Ovary (tissue), 9 donors: ENCODE results near the gene SSRP1. TPM values are rescaled to one million over a fixed set of nuclear protein-coding genes. Genes with fewer than 3 reads are reported as not detected.

Experiments
- DNase-seq, 5 donors: peaks; one replicate each; pipeline ENCODE4 v3.0.0-alpha.2; 2019 to 2020
- H3K27ac ChIP-seq, 2 donors: fragments of 200-600 bp; one replicate each; pipeline versions ENCODE4 v1.5.1 to v1.8.0; 2019 to 2022
- H3K27me3 ChIP-seq: fragments of 200-600 bp; one replicate; pipeline ENCODE4 v1.8.0; 2022
- H3K36me3 ChIP-seq: fragments of 200-600 bp; sonication (generic); one replicate; pipeline ENCODE4 v1.5.1; 2019
- H3K4me1 ChIP-seq: one replicate; pipeline ENCODE4 v1.8.1; 2013; ENCODE audit warnings: mild to moderate bottlenecking, moderate library complexity; ENCODE audit not compliant: insufficient read depth
- H3K4me3 ChIP-seq: fragments of 200-600 bp; sonication (generic); one replicate; pipeline ENCODE4 v1.5.1; 2017
- H3K9me3 ChIP-seq, 2 donors: fragments of 200-600 bp in 1 of 2; sonication (generic) in 1 of 2; one replicate each; pipeline versions ENCODE4 v1.5.1 to v1.8.1; 2013 to 2019; ENCODE audit warnings: mild to moderate bottlenecking in 1 of 2, moderate library complexity in 1 of 2
- EP300 ChIP-seq: sonication (generic); formaldehyde crosslinking; IDR thresholded peaks from one replicate; pipeline ENCODE4 v1.6.1; 2017; ENCODE audit warnings: antibody characterized with exemption
- POLR2A ChIP-seq: fragments of 450-650 bp; IDR thresholded peaks from one replicate; pipeline ENCODE4 v1.6.1; 2017; ENCODE audit warnings: antibody characterized with exemption, mild to moderate bottlenecking, moderate library complexity
- WGBS, 3 donors: extraction: QIAGEN DNeasy Blood & Tissue Kit in 1 of 3; methylation state at CpG; one replicate each; pipeline versions ENCODE4 v1.1.5 to v1.1.7; 2013 to 2017; 5-methylcytosine and 5-hydroxymethylcytosine counted together
- intact Hi-C, 4 donors: fragments of 100-400 bp; cut with DNase I; formaldehyde crosslinking; loops; one replicate each; pipeline versions ENCODE4 v1.11.0 to v1.15.1; 2022 to 2023
- polyA plus RNA-seq, 2 donors: library from polyadenylated mRNA; stranded (reverse); fragments of 200-250 nt in 1 of 2; fragments of 350-450 nt in 1 of 2; fragmentation: Illumina TruSeq in 1 of 2; extraction: RNeasy Lipid Tissue Mini Kit (QIAGEN cat#74804) in 1 of 2; gene quantifications; one replicate each; pipeline ENCODE4 v1.2.3, GENCODE V29; 2013 to 2014
- total RNA-seq, 7 donors: library from RNA; depleted of rRNA in 2 of 7; stranded (reverse); fragments of >200 nt in 2 of 7; fragmentation: NEBNext Ultra II Directional in 3 of 7; extraction: Animal tissue kit (Norgen Biotek cat#: 25700) in 3 of 7; gene quantifications; one replicate each; pipeline versions ENCODE4 v1.1.0 to v1.2.4, GENCODE V29; 2016 to 2023
- TF ChIP-seq, protein P1 (sequence below), 3 donors: fragments of 450-650 bp in 2 of 3; fragments of 200-600 bp in 1 of 3; IDR thresholded peaks; one replicate each; pipeline versions ENCODE4 v1.5.1 to v1.8.0; 2016 to 2022; ENCODE audit warnings: antibody characterized with exemption in 3 of 3, mild to moderate bottlenecking in 1 of 3
- donor health status: DM: no; HTN: no; CAD: no; lungs with moderate emphysema.
- donor health status: DM: no; HTN: no; CAD: no.
- donor health status: Bipolar disorder and iron deficiency.
- donor health status: DM: yes; HTN: yes; CAD: no.
- donor health status: DM: no; HTN: no; CAD: no.
- donor health status: DM: yes; HTN: yes; CAD: no.

Gene SSRP1
- total and polyA plus RNA-seq, 9 donors = 43.3 to 134 (median 87.7) TPM

DNA sequence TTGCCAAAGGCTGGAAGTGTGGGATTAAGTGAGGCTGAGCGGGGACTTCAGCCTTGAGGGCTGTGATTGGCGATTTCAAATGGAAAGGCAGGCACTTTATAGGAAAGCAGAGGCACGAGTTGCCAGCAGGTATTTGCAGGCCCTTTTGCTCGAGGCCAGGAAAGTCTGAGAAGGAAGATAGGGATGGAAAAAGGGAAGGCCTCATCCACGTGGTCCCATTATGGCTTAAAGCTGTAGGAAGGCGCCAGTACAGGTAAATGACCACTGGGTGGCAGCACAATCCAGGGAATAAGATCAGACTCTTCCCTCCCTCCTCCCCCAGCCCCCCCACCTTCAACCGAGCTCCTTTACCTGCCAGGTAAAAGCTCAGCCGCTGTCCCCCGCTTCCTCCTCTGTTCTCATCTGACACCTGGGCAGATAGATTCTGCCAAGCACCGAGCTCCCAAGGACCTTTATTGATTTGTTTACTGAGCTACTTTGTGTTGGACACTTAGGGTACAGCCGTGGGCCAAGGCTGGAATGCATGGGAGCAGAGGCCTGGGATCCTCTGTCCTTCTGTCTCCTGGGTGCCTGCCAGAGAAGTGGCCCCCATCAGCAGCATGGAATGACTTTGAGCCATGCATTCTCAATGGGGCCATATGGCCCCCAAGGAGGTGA is 10.0 kb upstream of the SSRP1 start:
- no peaks in the 10 kb centered on the region for H3K9me3 ChIP-seq
- H3K36me3 ChIP-seq = no peaks in the 10 kb centered on the region
- H3K27ac ChIP-seq = no peak overlapping the region
- peaks cover 3% of the 10 kb centered on the region for H3K4me1 ChIP-seq
- H3K4me3 ChIP-seq = no peak overlapping the region
- WGBS, 3 donors = 20 to 24% (median 22%) methylated on average over 11 of the region's 11 CpGs
- DNase-seq = peak in 4 of 5 donors; percentile 30 to 69 (median 54)
- TF ChIP-seq POLR2A = no peak
- TF ChIP-seq, protein P1, sequence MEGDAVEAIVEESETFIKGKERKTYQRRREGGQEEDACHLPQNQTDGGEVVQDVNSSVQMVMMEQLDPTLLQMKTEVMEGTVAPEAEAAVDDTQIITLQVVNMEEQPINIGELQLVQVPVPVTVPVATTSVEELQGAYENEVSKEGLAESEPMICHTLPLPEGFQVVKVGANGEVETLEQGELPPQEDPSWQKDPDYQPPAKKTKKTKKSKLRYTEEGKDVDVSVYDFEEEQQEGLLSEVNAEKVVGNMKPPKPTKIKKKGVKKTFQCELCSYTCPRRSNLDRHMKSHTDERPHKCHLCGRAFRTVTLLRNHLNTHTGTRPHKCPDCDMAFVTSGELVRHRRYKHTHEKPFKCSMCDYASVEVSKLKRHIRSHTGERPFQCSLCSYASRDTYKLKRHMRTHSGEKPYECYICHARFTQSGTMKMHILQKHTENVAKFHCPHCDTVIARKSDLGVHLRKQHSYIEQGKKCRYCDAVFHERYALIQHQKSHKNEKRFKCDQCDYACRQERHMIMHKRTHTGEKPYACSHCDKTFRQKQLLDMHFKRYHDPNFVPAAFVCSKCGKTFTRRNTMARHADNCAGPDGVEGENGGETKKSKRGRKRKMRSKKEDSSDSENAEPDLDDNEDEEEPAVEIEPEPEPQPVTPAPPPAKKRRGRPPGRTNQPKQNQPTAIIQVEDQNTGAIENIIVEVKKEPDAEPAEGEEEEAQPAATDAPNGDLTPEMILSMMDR (IDR thresholded peaks at IDR 0.05) = peak in 2 of 3 donors; percentile 23 to 54
- intact Hi-C loops = no loop called here
- no peaks in the 10 kb centered on the region for H3K27me3 ChIP-seq

DNA sequence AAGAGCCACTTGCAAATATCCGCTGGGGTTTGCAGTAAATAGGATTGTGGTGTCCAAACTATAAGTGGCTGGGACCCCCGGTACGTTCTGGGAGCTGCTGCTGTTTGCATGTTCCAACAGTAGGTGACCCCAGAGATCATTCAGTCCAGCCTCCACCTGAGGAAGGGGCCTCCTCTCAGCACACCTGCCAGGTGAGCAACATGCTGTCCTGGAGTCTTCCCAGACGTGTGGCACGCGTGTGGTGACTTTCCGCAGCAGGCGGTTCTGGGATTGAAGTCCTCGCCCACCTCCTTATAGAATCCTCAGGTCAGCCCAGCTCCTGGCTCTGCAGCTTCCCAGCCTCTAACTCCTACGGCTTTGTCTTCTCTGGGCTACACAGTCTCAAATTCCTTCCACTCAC is 9.1 kb upstream of the SSRP1 start:
- H3K27ac ChIP-seq = no peak overlapping the region
- intact Hi-C loops = no loop called here
- peaks cover 3% of the 10 kb centered on the region for H3K4me1 ChIP-seq
- 89 to 95% (median 92%) methylated on average over 10 of the region's 10 CpGs for WGBS, 3 donors
- DNase-seq = no peak
- no peaks in the 10 kb centered on the region for H3K36me3 ChIP-seq
- no peak overlapping the region for H3K4me3 ChIP-seq
- no peaks in the 10 kb centered on the region for H3K27me3 ChIP-seq
- H3K9me3 ChIP-seq = no peaks in the 10 kb centered on the region
- TF ChIP-seq, protein P1 (IDR thresholded peaks at IDR 0.05) = no peak
- TF ChIP-seq POLR2A = no peak
- no peak for TF ChIP-seq EP300

DNA sequence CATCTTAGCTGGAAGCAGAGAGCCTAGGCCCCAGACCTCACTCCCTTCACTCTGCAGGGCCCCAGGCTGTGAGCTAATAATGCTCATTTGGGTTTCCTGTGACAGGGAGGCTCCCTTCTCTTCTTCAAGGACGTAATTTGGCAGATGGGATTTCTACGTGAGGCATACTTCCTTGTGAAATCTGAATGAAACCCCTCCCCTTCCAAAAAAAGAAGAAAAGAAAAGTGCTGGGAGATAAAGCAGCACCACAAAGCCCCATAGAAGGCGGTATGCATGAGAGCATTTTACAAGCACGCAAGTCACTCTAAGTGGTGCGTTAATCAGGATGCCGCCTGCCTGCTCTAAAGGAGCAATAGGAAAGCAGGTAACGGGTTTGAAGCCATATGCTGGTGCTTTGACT is 8.1 kb upstream of the SSRP1 start:
- Histone ChIP-seq H3K27me3 (no peaks in the 10 kb centered on the region), H3K4me3 (no peak overlapping the region), H3K9me3 (no peaks in the 10 kb centered on the region), H3K27ac (no peak overlapping the region), H3K4me1 (no peaks in the 10 kb centered on the region), H3K36me3 (no peaks in the 10 kb centered on the region)
- WGBS, 3 donors = 66 to 72% (median 70%) methylated on average over 7 of the region's 7 CpGs
- intact Hi-C loops = no loop called here
- no peak for DNase-seq
- TF ChIP-seq EP300 = no peak
- TF ChIP-seq POLR2A = no peak
- TF ChIP-seq, protein P1 (IDR thresholded peaks at IDR 0.05) = no peak

DNA sequence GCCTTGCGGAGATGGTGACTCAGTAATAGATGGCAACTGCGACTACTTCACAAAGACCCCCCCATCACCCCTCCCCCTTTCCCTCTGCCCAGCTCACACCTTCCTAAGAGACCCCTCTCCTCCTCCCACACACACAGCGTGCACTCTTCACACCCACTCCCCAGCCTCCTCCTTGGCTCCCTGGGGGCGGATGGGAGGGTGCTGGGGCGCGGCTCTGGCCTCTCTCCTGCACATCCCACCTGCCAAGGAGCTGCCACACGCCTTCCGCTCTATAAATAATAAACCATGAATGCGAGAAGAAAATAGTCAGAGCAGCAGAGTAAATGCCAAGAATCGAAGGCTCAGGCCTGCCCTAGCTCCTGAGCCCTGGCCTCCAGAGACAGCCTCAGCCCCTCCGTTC is 7.0 kb upstream of the SSRP1 start:
- no peaks in the 10 kb centered on the region for H3K36me3 ChIP-seq
- no peaks in the 10 kb centered on the region for H3K4me1 ChIP-seq
- H3K4me3 ChIP-seq = no peak overlapping the region
- H3K27ac ChIP-seq = no peak overlapping the region
- WGBS, 3 donors = 60 to 75% (median 69%) methylated on average over 11 of the region's 11 CpGs
- TF ChIP-seq POLR2A = no peak
- TF ChIP-seq, protein P1 (IDR thresholded peaks at IDR 0.05) = no peak
- no peak for TF ChIP-seq EP300
- no peak for DNase-seq
- intact Hi-C loops = no loop called here
- no peaks in the 10 kb centered on the region for H3K9me3 ChIP-seq
- no peaks in the 10 kb centered on the region for H3K27me3 ChIP-seq
